Posterior vena cava (tissue), 2 donors: Measurements from ENCODE around the gene IP6K1. TPM values are rescaled to one million over a fixed set of nuclear protein-coding genes. Genes with fewer than 3 reads are reported as not detected.

Experiments used
- DNase-seq: peaks from one replicate; pipeline ENCODE4 v3.0.0-alpha.2; 2020; ENCODE audit warnings: low spot score
- intact Hi-C, 2 donors: fragments of 100-400 bp; cut with DNase I; formaldehyde crosslinking; loops; one replicate each; pipeline versions ENCODE4 v1.14.1 to v1.14.2; 2022 to 2023
- total RNA-seq, 2 donors: library from RNA; stranded (reverse); fragmentation: NEBNext Ultra II Directional; extraction: Animal tissue kit (Norgen Biotek cat#: 25700); gene quantifications; one replicate each; pipeline ENCODE4 v1.2.1, GENCODE V29; 2021
- donor health status: DM: yes; HTN: yes; CAD: no.
- donor health status: DM: yes; HTN: yes; CAD: no.

The IP6K1 gene
- total RNA-seq, 2 donors from 2014 or later = 31.5 to 33.3 TPM

GRCh38 chr3:49717211-49717958, 69.0 kb downstream of the IP6K1 start:
- intact Hi-C loops = no loop called here
- peak; percentile 75 for DNase-seq

GRCh38 chr3:49716691-49717210, 69.6 kb downstream of the IP6K1 start:
- intact Hi-C loops = no loop called here
- peak; percentile 69 for DNase-seq

GRCh38 chr3:49716169-49716568, 70.2 kb downstream of the IP6K1 start:
- intact Hi-C loops = no loop called here
- peak; percentile 62 for DNase-seq

GRCh38 chr3:49715611-49716121, 70.7 kb downstream of the IP6K1 start:
- DNase-seq = peak; percentile 74
- intact Hi-C loops = no loop called here

GRCh38 chr3:49714728-49715550, 71.4 kb downstream of the IP6K1 start:
- intact Hi-C loops = no loop called here
- DNase-seq = peak; percentile 76

- DNase-seq = peak; percentile 62
- intact Hi-C loops = no loop called here
Measured at GRCh38 chr3:49713336-49714105, 72.8 kb downstream of the IP6K1 start.

GRCh38 chr3:49712631-49713317, 73.6 kb downstream of the IP6K1 start:
- intact Hi-C loops = no loop called here
- DNase-seq = peak; percentile 78

- intact Hi-C loops = no loop called here
- peak; percentile 58 for DNase-seq
Measured at GRCh38 chr3:49712166-49712565, 74.2 kb downstream of the IP6K1 start.

GRCh38 chr3:49711489-49711888, 74.9 kb downstream of the IP6K1 start:
- peak; percentile 45 for DNase-seq
- intact Hi-C loops = no loop called here

- intact Hi-C loops = loop anchor here in 1 of 2 donors (10.0 kb wide), 1 partner anchor 195 kb away; the partner anchor contains the start of gene MST1R
- peak; percentile 22 for DNase-seq
Measured at GRCh38 chr3:49709852-49710251, 76.5 kb downstream of the IP6K1 start.

GRCh38 chr3:49707113-49707480, 79.2 kb downstream of the IP6K1 start:
- intact Hi-C loops = loop anchor here in 1 of 2 donors (10.0 kb wide), 1 partner anchor 198 kb away; the partner anchor contains the start of gene MST1R
- DNase-seq = no peak

- intact Hi-C loops = loop anchor here in 1 of 2 donors (10.0 kb wide), 1 partner anchor 198 kb away; the partner anchor contains the start of gene MST1R
- DNase-seq = no peak
Measured at GRCh38 chr3:49706456-49707112, 79.8 kb downstream of the IP6K1 start.

- no peak for DNase-seq
- intact Hi-C loops = loop anchor here in 1 of 2 donors (10.0 kb wide), 1 partner anchor 199 kb away; the partner anchor contains the start of gene MST1R
Measured at GRCh38 chr3:49705390-49705960, 80.9 kb downstream of the IP6K1 start.

GRCh38 chr3:49704629-49705028, 81.7 kb downstream of the IP6K1 start:
- DNase-seq = no peak
- intact Hi-C loops = loop anchor here in 1 of 2 donors (5.0 to 10.0 kb wide), 2 partner anchors 138 to 200 kb away; partner anchors contain the start of gene MST1R

GRCh38 chr3:49703956-49704355, 82.4 kb downstream of the IP6K1 start:
- no peak for DNase-seq
- intact Hi-C loops = loop anchor here in 1 of 2 donors (5.0 to 10.0 kb wide), 2 partner anchors 138 to 201 kb away; partner anchors contain the start of gene MST1R

GRCh38 chr3:49703443-49703927, 82.9 kb downstream of the IP6K1 start:
- intact Hi-C loops = loop anchor here in 1 of 2 donors (5.0 to 10.0 kb wide), 2 partner anchors 139 to 201 kb away; partner anchors contain the start of gene MST1R
- no peak for DNase-seq

GRCh38 chr3:49702672-49703071, 83.7 kb downstream of the IP6K1 start:
- intact Hi-C loops = loop anchor here in 1 of 2 donors (5.0 to 10.0 kb wide), 2 partner anchors 140 to 202 kb away; partner anchors contain the start of gene MST1R
- no peak for DNase-seq
